Left ventricle myocardium inferior (tissue), 1 donor: ENCODE data around the gene KPNA4. TPM values are rescaled to one million over a fixed set of nuclear protein-coding genes. Genes with fewer than 3 reads are reported as not detected.

Experiments used
- DNase-seq: peaks from one replicate; pipeline ENCODE4 v3.0.0-alpha.2; 2020
- H3K27ac ChIP-seq: fragments of 200-600 bp; replicated peaks from 2 replicates; pipeline ENCODE4 v1.8.0; 2021
- H3K27me3 ChIP-seq: fragments of 200-600 bp; 2 replicates; pipeline ENCODE4 v1.8.0; 2021; ENCODE audit warnings: low read depth
- H3K36me3 ChIP-seq: fragments of 200-600 bp; 2 replicates; pipeline ENCODE4 v1.8.0; 2021
- H3K4me1 ChIP-seq: fragments of 200-600 bp; 2 replicates; pipeline ENCODE4 v1.8.0; 2021
- H3K4me3 ChIP-seq: fragments of 200-600 bp; 2 replicates; pipeline ENCODE4 v1.8.0; 2021; ENCODE audit warnings: mild to moderate bottlenecking, moderate library complexity
- H3K9me3 ChIP-seq: fragments of 200-600 bp; replicated peaks from 2 replicates; pipeline ENCODE4 v1.8.0; 2021
- intact Hi-C: fragments of 100-400 bp; cut with micrococcal nuclease; formaldehyde crosslinking; loops from one replicate; pipeline ENCODE4 v1.11.0; 2022
- total RNA-seq: library from RNA; stranded (reverse); fragmentation: NEBNext Ultra II Directional; extraction: Animal tissue kit (Norgen Biotek cat#: 25700); gene quantifications from one replicate; pipeline ENCODE4 v1.2.1, GENCODE V29; 2021
- TF ChIP-seq, protein P1 (sequence below): fragments of 200-600 bp; IDR thresholded peaks from 2 replicates; pipeline ENCODE4 v1.8.0; 2021; ENCODE audit warnings: antibody characterized with exemption, mild to moderate bottlenecking, borderline replicate concordance
- donor health status: DM: no; HTN: yes; CAD: no; lungs with severe emphysema.

Gene KPNA4
- total RNA-seq, 1 donor from 2014 or later = 130 TPM

DNA sequence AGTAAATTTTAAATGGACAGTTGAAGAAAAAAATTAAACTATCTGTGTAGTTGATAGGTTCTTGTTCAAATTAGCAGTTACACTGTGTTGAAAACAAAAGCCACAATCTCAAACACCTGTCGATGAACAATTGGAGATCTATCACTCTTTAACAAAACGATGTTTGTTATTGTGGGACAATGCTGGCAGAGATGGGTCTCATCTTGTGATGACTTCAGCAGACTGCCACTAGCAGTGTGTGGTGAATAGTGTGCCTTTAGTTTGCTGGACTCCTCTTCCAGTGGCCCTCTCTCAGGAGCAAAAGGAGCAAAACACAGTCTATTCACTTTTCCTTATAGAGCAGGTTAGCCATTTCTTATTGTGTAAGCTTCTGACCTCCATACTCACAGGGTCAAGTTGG lies 101.0 kb downstream of the KPNA4 start:
- no peaks in the 10 kb centered on the region for H3K9me3 ChIP-seq
- no peak for DNase-seq
- intact Hi-C loops = no loop called here

DNA sequence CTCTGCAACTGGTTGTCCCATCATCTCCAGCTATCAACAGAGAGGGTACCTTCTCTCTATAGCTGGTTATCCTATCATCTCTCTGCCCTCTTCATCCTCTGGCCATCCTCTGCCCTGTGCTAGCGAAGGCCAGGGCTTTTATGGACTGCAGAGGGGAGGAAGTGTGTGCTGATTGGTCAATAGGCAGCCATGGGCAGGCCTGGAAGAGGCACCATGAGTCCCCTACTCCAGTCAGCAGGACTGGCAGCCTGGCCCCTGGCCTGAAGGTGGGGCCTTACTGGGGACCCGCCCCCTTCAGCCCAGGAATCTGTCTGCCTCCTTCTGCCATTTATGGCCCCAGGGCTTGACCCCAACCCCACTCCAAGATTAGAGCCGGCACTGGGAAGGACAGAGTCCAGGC lies 105.3 kb downstream of the KPNA4 start:
- Histone ChIP-seq H3K27ac (no peak overlapping the region), H3K9me3 (no peaks in the 10 kb centered on the region), H3K36me3 (no peaks in the 10 kb centered on the region), H3K27me3 (peaks cover 6% of the 10 kb centered on the region), H3K4me3 (no peak overlapping the region), H3K4me1 (no peaks in the 10 kb centered on the region)
- intact Hi-C loops = no loop called here
- TF ChIP-seq, protein P1, sequence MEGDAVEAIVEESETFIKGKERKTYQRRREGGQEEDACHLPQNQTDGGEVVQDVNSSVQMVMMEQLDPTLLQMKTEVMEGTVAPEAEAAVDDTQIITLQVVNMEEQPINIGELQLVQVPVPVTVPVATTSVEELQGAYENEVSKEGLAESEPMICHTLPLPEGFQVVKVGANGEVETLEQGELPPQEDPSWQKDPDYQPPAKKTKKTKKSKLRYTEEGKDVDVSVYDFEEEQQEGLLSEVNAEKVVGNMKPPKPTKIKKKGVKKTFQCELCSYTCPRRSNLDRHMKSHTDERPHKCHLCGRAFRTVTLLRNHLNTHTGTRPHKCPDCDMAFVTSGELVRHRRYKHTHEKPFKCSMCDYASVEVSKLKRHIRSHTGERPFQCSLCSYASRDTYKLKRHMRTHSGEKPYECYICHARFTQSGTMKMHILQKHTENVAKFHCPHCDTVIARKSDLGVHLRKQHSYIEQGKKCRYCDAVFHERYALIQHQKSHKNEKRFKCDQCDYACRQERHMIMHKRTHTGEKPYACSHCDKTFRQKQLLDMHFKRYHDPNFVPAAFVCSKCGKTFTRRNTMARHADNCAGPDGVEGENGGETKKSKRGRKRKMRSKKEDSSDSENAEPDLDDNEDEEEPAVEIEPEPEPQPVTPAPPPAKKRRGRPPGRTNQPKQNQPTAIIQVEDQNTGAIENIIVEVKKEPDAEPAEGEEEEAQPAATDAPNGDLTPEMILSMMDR = no peak
- DNase-seq = no peak

More for the DNA sequence above, 101.0 kb downstream of the KPNA4 start:
- Histone ChIP-seq H3K4me3 (no peak overlapping the region), H3K4me1 (no peaks in the 10 kb centered on the region), H3K27me3 (peaks cover 6% of the 10 kb centered on the region), H3K27ac (no peak overlapping the region), H3K36me3 (no peaks in the 10 kb centered on the region)
- TF ChIP-seq, protein P1 = no peak

DNA sequence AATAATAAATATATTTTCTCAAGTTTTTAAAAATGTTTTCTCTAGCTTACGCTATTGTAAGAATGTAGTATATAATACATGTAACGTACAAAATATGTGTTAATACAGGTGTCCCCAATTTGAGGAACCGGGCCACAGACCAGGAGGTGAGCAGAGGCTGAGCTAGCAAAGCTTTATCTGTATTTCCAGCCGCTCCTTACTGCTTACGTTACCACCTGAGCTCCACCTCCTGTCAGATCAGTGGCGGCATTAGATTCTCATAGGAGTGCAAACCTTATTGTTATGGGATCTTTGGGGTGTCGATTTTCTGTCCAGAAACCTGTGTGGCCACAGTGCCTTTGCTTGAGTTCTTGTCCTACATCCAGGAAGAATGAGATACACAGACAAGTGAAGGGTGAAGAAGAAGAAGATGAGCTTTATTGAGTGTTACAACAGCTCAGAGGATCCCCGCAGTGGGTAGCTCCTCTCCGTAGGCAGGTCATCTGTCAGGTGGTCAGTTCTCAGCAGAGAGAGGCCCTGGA lies 105.9 kb downstream of the KPNA4 start:
- no peaks in the 10 kb centered on the region for H3K9me3 ChIP-seq
- no peak overlapping the region for H3K27ac ChIP-seq
- no peaks in the 10 kb centered on the region for H3K4me1 ChIP-seq
- intact Hi-C loops = no loop called here
- TF ChIP-seq, protein P1 = no peak
- no peak for DNase-seq
- no peaks in the 10 kb centered on the region for H3K36me3 ChIP-seq
- H3K27me3 ChIP-seq = peaks cover 6% of the 10 kb centered on the region
- no peak overlapping the region for H3K4me3 ChIP-seq

DNA sequence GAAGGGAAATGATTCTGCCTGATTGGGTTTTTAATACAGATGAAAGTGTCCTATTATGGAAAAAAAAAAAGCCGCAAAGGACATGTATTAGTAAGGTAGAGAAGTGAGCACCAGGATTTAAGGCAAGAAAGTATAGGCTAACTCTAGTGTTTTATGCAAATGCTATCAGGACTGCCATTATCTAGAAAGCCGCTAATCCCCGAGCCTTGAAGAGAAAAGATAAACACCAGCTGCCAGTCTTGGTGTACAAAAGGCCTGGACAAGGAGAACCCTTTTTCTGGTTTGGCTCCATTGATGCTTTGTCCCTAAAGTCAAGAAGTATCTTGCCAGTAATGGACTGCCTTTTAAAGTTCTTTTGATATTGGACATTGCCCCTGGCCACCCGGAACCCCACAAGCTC lies 107.2 kb downstream of the KPNA4 start:
- Histone ChIP-seq H3K27me3 (peaks cover 6% of the 10 kb centered on the region), H3K9me3 (no peaks in the 10 kb centered on the region), H3K36me3 (no peaks in the 10 kb centered on the region), H3K27ac (no peak overlapping the region), H3K4me1 (no peaks in the 10 kb centered on the region), H3K4me3 (no peak overlapping the region)
- intact Hi-C loops = no loop called here
- TF ChIP-seq, protein P1 = no peak
- DNase-seq = no peak

DNA sequence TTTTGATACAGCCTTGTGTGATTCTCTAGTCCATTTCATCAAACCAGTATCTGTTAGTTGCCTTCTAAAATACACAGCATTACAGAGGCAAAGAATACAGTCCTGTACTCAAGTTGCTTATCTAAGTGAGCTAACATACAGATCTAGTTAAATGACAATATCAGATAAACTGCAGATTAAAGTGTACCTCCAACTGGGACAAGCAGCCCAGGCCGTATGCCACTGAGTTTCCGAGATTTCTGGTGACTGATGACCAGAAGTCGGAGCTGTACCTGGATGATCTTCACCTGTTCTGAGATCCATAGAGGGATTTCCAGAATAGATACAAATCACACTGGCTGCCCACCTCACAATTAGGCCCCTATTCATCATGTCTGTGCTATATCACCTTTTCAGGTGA lies 109.5 kb downstream of the KPNA4 start:
- no peak overlapping the region for H3K4me3 ChIP-seq
- intact Hi-C loops = no loop called here
- TF ChIP-seq, protein P1 = no peak

More for the DNA sequence above, 109.5 kb downstream of the KPNA4 start:
- Histone ChIP-seq H3K27me3 (peaks cover 6% of the 10 kb centered on the region), H3K36me3 (no peaks in the 10 kb centered on the region), H3K4me1 (peaks cover under 1% of the 10 kb centered on the region), H3K27ac (no peak overlapping the region), H3K9me3 (no peaks in the 10 kb centered on the region)
- no peak for DNase-seq
